ENCODE measurements around the gene GPR39. TPM values are rescaled to one million over a fixed set of nuclear protein-coding genes. Genes with fewer than 3 reads are reported as not detected.

The GPR39 gene
- polyA plus RNA-seq, 2 of the 4 experiments (the other 2 are of a cell fraction): 11.3 to 11.8 TPM

- FAIRE-seq: no peak
- H3K4me1 ChIP-seq: no peaks in the 10 kb centered on the region
- no peak overlapping the region for H3K4me2 ChIP-seq
- H3K27ac ChIP-seq: no peak overlapping the region
- 90% methylated on average over 3 of the region's 3 CpGs for WGBS (ENCODE audit: missing lambda C conversion rate)
- ChIA-PET CTCF (interaction anchor here (0.6 to 0.9 kb wide), 2 partner anchors 11 to 585 kb away, joined by 3 to 4 read pairs; no protein-coding TSS in a partner anchor), POLR2A (no interaction called here)
- no peak for TF ChIP-seq EHF (CRISPR knock-in tag; IDR thresholded peaks at IDR 0.05)
- TF ChIP-seq BHLHE40 (IDR thresholded peaks at IDR 0.05; ENCODE audit: low read depth, low read length): no peak
- TF ChIP-seq MAFK (IDR thresholded peaks at IDR 0.05; ENCODE audit: partially characterized antibody): peak; percentile 68
- no peak for TF ChIP-seq POLR2A (IDR thresholded peaks at IDR 0.05; ENCODE audit: low read length)
- TF ChIP-seq HOXB5 (CRISPR knock-in tag; IDR thresholded peaks at IDR 0.05): no peak
- no peak for ATAC-seq
- H3K9me3 ChIP-seq: no peaks in the 10 kb centered on the region
- H3K4me3 ChIP-seq: no peak overlapping the region
- no peak for DNase-seq (ENCODE audit: low read depth in 1 of 2, low spot score in 1 of 2)
Observed at GRCh38 chr2:132586835-132587234, 170.2 kb downstream of the GPR39 start.

- ATAC-seq (no peak), DNase-seq (ENCODE audit: low read depth in 1 of 2, low spot score in 1 of 2) (no peak), FAIRE-seq (no peak)
- TF ChIP-seq CBX8 (IDR thresholded peaks at IDR 0.05): no peak
- no peak for TF ChIP-seq NFE2L2 (conservative IDR thresholded peaks at IDR 0.05; ENCODE audit: low read length)
- no peak for TF ChIP-seq RFX5 (IDR thresholded peaks at IDR 0.05)
- TF ChIP-seq KDM5A (IDR thresholded peaks at IDR 0.05): no peak
- TF ChIP-seq SREBF2 (IDR thresholded peaks at IDR 0.05): no peak
- Histone ChIP-seq H3K4me2 (no peak overlapping the region), H3K27ac (no peak overlapping the region), H3K4me3 (no peak overlapping the region), H3K9me3 (no peaks in the 10 kb centered on the region), H3K4me1 (0 out of 3 replicates have a peak, but pooled peaks cover 5% of the 10 kb centered on the region)
- POLR2A ChIA-PET: no interaction called here
- CTCF ChIA-PET: no interaction called here
- 100% methylated on average over 1 of the region's 1 CpG for WGBS (ENCODE audit: missing lambda C conversion rate)
Observed at GRCh38 chr2:132588576-132588975, 172.0 kb downstream of the GPR39 start.

GRCh38 chr2:132589111-132589830 lies 172.7 kb downstream of the GPR39 start:
- Histone ChIP-seq H3K4me1 (0 out of 3 replicates have a peak, but pooled peaks cover 5% of the 10 kb centered on the region), H3K4me2 (no peak overlapping the region), H3K27ac (no peak overlapping the region), H3K9me3 (no peaks in the 10 kb centered on the region), H3K4me3 (no peak overlapping the region)
- 84% methylated on average over 8 of the region's 8 CpGs for WGBS (ENCODE audit: missing lambda C conversion rate)
- DNase-seq (ENCODE audit: low read depth in 1 of 2, low spot score in 1 of 2) (no peak), FAIRE-seq (no peak), ATAC-seq (no peak)
- TF ChIP-seq MAX (IDR thresholded peaks at IDR 0.05): no peak
- TF ChIP-seq RARB (CRISPR knock-in tag; IDR thresholded peaks at IDR 0.05): no peak
- no peak for TF ChIP-seq CTCF (IDR thresholded peaks at IDR 0.05)
- TF ChIP-seq ZNF302 (CRISPR knock-in tag; IDR thresholded peaks at IDR 0.05): no peak
- TF ChIP-seq NR3C1 (IDR thresholded peaks at IDR 0.05): no peak
- TF ChIP-seq TP53 (CRISPR knock-in tag; IDR thresholded peaks at IDR 0.05): no peak
- TF ChIP-seq ELK1 (IDR thresholded peaks at IDR 0.05; ENCODE audit: low read depth, low read length): no peak
- TF ChIP-seq HEYL (CRISPR knock-in tag; IDR thresholded peaks at IDR 0.05): no peak
- TF ChIP-seq FOXS1 (CRISPR knock-in tag; IDR thresholded peaks at IDR 0.05): no peak
- TF ChIP-seq HDAC2 (IDR thresholded peaks at IDR 0.05): no peak
- TF ChIP-seq HMGXB4 (CRISPR knock-in tag; IDR thresholded peaks at IDR 0.05; ENCODE audit: borderline replicate concordance): no peak
- no peak for TF ChIP-seq CBX8 (IDR thresholded peaks at IDR 0.05)
- no peak for TF ChIP-seq FOSB (CRISPR knock-in tag; IDR thresholded peaks at IDR 0.05)
- TF ChIP-seq EHF (CRISPR knock-in tag; IDR thresholded peaks at IDR 0.05): no peak
- no peak for TF ChIP-seq TFCP2L1 (CRISPR knock-in tag; IDR thresholded peaks at IDR 0.05)
- TF ChIP-seq CBX2 (IDR thresholded peaks at IDR 0.05; ENCODE audit: borderline replicate concordance, low read depth): no peak
- no peak for TF ChIP-seq ESRRA (IDR thresholded peaks at IDR 0.05; ENCODE audit: borderline replicate concordance, low read length)
- TF ChIP-seq HES2 (IDR thresholded peaks at IDR 0.05): no peak
- POLR2A ChIA-PET: no interaction called here
- CTCF ChIA-PET: no interaction called here

Data from A549 (cell line).